T-helper 2 cell treated with Interferon-gamma antibody and Interleukin-4, amounts not matched to agents 100 ng/mL and 5 ng/mL, for 36 hours (primary cell): ENCODE measurements around the gene OPA3. TPM values are rescaled to one million over a fixed set of nuclear protein-coding genes. Genes with fewer than 3 reads are reported as not detected.
"Not testable (repeated sequence)": the region's sequence is repeated elsewhere in the genome, so short reads cannot be mapped to it uniquely, and the experiment has no call there.

Experiments used
- intact Hi-C: fragments of 100-400 bp; cut with micrococcal nuclease; formaldehyde crosslinking; loops from one replicate; pipeline ENCODE4 v1.15.1; 2023
- total RNA-seq: library from RNA; stranded (reverse); gene quantifications from 2 replicates; pipeline ENCODE4 v1.2.3, GENCODE V29; 2022

The OPA3 gene
- total RNA-seq: 14.4 and 15.7 TPM in 2 replicates

- intact Hi-C loops: loop anchor here (1.0 to 10.0 kb wide), 10 partner anchors 58 to 278 kb away; partner anchors contain the start of genes DMWD, FBXO46, POLR1G and PPP1R13L
These were observed at the start of gene OPA3 for GRCh38 chr19:45584332-45585157. OPA3 (minus strand) TSS chr19:45584802; CDS start chr19:45584764, 38 bp downstream.

DNA sequence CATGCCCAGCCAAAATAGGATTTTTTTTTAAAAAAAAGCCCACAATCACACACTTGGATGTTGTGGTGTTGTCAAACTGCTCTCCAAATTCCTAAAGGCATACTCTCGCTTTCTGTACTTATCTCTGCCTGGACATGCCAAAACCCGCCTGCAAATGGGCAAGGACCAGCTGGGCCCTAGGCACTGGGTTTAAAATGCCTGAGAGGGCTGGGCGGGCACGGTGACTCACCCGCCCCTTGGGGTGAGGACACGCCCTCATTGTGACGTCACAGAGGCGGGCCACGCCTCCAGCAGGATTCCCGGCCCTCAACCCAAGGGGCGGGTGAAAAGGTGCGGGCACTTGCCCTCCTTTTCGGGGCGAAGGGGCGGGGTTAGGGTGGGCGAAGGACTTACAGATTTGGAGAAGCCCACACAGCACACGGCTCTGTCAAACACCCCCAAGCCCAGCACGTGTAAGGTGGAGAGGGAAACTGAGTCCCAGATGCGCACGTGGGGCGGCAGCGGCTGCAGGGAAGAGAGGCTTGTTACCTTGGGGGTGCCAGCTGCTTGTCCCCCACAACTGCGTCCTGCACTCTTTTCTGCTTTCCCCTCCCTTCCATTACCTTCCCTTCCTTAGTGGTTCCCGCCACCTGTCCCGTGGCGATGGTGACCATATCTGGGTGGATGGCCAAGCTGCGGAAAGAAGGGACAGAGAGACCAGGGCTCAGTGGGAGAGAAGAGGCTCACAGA lies 48.0 kb upstream of the OPA3 start:
- intact Hi-C loops: no loop called here

GRCh38 chr19:45630463-45630862 lies 45.9 kb upstream of the OPA3 start:
- intact Hi-C loops: no loop called here

- intact Hi-C loops: no loop called here
These were observed 45.1 kb upstream of the OPA3 start for GRCh38 chr19:45629704-45630103.

DNA sequence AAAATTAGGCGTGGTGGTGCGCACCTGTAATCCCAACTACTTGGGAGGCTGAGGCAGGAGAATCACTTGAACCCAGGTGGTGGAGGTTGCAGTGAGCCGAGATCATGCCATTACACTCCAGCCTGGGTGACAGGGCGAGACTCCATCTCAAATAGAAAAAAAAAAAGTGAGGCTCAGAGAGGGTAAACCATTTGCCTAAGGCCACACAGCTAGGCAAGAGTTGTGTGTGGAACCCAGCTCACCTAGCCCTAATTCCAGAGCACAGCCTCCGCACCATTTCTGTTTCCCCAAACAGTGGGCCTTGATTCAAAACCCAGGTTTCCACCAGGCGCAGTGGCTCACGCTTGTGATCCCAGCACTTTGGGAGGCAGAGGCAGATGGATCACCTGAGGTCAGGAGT lies 43.6 kb upstream of the OPA3 start:
- intact Hi-C loops: not testable (repeated sequence)

GRCh38 chr19:45623984-45624383 lies 39.4 kb upstream of the OPA3 start:
- intact Hi-C loops: no loop called here

DNA sequence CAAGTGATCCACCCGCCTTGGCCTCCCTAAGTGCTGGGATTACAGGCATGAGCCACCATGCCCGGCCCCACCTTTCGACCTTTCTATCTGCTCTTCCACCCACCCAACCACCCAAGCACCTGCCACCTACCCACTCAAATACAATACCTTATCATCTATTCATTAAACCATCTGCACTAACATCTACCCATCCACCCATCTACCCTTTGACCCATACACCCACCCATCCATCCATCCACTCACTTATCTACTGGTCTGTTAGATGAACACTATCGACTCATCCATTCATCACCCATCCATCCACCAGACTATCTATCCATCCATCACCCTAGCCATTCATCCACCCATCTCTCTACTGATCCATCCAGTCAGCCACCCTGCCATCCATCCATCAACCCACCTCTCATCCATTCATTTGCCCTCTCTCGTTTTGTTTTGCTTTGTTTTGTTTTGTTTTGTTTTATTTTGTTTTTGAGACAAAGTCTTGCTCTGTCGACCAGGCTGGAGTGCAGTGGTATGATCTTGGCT lies 37.4 kb upstream of the OPA3 start:
- intact Hi-C loops: no loop called here

DNA sequence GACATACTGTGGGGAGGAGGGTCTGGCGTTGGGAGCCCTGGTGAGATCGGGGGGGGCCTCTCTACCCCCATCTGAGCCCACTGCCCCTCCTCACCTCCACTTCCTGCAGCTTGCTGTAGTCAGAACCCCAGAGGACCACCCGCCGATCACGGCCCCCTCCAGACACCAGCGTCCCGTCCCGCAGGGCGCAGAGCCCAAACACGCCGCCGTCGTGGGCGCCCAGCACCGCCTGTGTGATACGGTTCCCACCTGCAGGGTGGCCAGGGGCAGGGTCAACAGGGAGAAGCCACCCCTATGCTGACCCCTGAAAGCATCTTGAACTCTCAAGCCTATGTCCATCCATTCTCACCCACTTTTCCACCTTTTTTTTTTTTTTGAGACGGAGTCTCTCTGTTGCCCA lies 36.8 kb upstream of the OPA3 start:
- intact Hi-C loops: no loop called here

GRCh38 chr19:45616704-45617017 lies 32.1 kb upstream of the OPA3 start:
- intact Hi-C loops: loop anchor here (2.0 kb wide), 1 partner anchor 22 kb away; the partner anchor contains the start of gene EML2

GRCh38 chr19:45615795-45616703 lies 31.4 kb upstream of the OPA3 start:
- intact Hi-C loops: loop anchor here (2.0 kb wide), 1 partner anchor 23 kb away; the partner anchor contains the start of gene EML2

GRCh38 chr19:45615056-45615455 lies 30.5 kb upstream of the OPA3 start:
- intact Hi-C loops: not testable (repeated sequence)

DNA sequence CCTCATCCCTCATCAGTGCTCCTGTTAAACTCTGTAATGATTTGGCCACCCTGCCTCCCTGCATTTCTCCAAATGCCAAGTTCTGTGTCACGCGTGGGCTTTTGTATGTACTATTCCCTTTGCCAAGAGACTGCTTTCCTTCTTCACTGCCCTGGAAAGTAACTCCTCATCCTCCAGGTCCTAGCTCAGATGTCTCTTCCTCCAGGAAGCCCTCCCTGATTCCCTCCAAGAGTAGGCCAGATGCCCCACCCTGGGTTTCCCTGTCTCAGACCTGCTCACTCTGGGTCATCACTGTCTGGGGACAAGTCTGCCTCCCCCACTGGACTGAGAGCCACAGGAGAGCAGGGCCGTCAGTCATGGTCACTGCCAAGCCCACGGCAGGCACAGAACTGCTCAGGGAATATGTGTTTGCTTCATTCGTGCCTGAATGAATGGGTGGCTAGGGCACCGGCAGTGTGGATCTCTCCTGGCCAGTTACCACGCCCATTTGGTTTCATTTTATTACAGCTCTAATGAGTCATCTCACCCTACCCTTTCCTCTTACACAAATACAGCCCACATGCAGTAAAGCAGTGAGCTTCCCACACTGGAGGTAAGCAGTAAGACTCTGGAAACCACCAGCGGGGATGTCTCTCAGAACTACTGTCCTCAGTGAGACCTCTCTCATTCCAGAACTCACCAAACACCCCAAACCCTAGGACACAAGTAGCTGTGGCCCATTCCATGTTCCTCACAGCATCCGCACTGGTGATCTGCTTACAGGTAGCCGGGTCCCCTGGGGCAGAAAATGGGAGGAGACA lies 29.5 kb upstream of the OPA3 start:
- intact Hi-C loops: no loop called here

- intact Hi-C loops: no loop called here
These were observed 24.3 kb upstream of the OPA3 start for GRCh38 chr19:45608948-45609347.

GRCh38 chr19:45607071-45608029 lies 22.7 kb upstream of the OPA3 start:
- intact Hi-C loops: loop anchor here (1.0 kb wide), 2 partner anchors 36 to 74 kb away; no protein-coding TSS in a partner anchor

DNA sequence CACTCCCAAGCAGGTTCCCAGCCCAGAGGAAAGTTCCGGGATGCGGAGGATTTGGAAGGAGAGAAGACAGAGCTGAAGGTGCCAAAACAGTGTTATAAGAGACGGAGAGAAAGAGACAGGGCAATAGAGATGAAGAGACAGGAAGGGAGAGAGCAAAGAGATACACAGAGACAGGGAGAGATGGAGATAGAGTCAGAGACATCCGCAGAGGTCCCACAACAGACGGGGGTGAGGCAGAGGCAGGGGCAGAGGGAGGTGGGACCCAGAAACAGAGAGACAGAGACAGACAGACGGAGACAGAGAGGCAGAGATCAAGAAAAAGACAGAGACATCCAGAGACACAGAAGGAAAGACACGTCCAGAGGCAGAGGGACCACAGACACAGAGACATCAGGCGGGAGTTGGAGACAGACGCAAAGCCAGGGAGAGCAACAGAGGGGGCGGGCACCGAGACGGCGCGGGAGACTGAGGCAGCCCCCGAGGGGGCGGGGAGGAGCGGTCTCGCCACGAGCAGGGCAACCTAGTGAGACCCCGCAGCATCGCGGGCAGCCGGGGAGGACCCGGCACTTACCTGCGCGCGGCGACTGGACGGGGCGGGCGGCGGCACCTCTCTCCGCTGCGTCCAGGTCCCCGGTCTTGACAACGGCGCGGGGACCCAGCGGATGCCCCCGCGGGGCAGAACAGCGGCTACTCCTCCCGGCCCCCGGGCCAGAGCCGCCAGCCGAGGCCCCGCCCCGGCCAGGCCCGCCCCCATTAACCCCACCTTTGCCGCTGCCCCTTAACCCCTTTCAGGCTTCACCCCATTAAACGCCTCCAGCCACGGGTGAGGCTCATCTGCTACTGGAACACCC lies 17.1 kb upstream of the OPA3 start, which contains the start of gene GPR4:
GPR4 (minus strand) TSS at position 689 of the 851 bp plus-strand sequence. CDS start 10,346 bp downstream, outside the sequence.
- intact Hi-C loops: no loop called here

GRCh38 chr19:45601115-45601514 lies 16.5 kb upstream of the OPA3 start:
- intact Hi-C loops: no loop called here

DNA sequence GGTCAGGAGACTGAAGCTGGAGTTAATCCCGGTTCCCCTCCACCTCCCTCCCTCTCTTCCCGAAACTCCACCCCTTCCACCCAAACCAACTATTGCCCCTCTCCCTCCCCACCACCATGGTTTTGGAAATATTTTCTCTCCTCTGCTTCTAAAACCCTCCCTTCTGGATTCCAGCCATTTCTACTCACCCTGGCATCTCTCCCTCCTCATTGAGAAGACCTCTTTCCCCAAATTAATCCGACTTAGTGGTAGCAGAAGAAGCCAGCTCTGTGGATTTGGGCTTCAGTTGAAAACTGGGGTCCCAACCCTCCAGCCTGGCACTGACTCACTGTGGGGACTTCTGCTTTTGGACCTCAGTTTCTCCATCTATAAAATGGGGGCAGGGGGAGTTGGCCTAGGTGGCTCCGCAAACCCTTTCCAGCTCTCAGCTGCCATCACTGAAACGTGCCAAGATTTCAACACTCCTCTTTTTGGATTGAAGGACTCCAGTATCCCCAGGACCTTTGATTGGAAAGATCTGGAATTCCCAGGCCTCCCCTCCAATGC lies 15.8 kb upstream of the OPA3 start:
- intact Hi-C loops: no loop called here

DNA sequence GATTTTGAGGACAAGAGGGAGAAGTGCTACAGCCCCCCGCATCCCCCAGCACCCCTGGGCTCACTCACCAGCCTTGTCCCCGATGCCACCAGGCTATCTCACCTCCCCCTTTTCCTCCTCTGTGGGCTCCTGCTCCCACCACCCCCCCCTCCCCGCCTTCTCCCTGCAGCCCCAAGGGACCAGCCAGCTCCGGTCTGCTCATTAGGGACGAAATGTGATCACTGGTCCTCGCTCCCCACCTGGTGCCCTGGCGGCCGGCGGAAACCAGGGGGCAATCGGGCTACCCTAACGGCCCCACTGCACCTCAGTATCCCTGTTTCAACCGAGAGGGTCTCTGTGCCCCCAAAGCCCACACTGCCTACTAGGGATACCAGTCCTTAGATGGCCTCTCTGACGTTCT lies 14.7 kb upstream of the OPA3 start:
- intact Hi-C loops: no loop called here
